CD4-positive, alpha-beta T cell treated with Interleukin-12 subunit alpha and Interleukin-12 subunit beta, for 1 hour (primary cell): Measurements from ENCODE around the gene INPP5A.
A peak's percentile ranks its signal among the peaks of the same experiment; 100 is the strongest.
"Not testable (repeated sequence)": the region's sequence is repeated elsewhere in the genome, so short reads cannot be mapped to it uniquely, and the experiment has no call there.

ENCODE experiments used
- DNase-seq: peaks from one replicate; pipeline ENCODE4 v3.0.0-alpha.2; 2020

The INPP5A gene

DNA sequence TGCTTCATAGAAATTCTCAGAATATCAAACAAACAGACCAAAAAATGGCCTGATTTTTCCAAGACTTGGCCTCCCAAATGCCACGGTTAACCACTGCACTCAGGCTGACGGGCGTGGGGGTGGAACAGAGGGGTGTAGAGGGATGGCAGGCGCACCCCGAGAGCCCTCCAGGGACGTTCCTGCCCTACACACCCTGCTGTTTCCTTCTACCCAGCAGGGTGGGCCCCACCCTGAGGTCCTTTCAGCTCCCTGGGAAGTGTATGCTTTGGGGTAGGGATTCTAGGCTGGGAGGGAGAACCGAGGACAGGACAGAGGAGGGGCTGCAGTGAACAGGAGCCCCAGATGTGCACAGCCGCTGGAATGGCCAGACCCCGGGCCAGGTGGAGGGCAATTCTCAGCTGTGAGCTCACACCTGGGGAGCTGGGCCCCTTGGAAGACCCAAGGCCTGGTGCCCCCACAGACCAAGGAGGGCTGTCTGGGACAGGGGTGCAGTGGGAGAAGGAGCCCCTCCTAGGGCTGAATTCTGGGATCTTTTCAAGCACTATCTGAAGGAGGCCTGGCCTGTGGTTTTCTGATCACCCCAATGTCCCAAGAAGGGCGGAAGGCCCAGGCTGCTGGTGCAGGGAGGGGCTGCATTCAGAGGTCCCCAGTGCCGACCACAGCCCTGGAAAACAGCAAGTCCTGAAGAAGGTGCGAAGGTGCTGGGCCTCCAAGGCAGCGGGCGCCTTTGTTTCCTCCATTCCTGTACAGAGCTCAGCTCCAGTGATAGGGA, 32.9 kb upstream of the INPP5A start:
- DNase-seq, result no peak

DNA sequence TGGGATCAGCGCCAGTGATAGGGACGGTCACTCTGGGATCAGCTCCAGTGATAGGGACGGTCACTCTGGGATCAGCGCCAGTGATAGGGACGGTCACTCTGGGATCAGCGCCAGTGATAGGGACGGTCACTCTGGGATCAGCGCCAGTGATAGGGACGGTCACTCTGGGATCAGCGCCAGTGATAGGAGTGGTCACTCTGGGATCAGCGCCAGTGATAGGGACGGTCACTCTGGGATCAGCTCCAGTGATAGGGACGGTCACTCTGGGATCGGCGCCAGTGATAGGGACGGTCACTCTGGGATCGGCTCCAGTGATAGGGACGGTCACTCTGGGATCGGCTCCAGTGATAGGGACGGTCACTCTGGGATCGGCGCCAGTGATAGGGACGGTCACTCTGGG, 32.0 kb upstream of the INPP5A start:
- not testable (repeated sequence) for DNase-seq

DNA sequence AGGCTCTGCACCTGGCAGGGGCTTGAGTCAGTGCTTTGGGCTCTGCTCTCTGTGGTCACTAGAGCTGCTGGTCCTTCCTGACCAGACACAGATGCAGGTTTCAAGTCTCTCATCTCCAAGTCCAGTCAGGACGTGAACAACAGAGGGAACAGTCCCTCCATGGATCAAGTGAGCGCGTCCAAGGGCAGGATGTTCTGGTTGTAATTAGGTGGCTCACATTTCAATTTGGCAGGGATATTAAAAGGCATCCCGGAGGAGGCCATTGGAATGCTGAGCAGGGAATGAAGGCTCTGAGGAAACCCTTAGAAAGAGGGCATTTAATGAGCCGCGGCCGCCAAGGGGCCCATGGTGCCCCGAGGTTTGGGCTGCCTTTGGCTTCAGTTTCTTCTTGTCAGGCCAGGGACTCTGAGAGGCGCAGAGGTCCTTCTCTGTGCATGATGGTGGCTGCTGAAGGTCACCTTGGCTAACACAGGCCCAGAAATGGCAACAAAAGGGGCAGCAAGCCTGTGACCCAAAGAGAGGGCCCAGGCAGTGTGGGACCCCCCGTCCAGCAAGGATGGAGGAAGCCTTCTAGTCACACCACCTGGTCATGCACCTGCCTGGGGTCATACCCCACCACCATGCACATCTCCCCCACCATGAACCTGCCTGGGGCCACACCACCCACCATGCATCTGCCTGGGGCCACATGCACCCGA, 30.7 kb upstream of the INPP5A start:
- DNase-seq, result no peak

GRCh38 chr10:132507409-132507955, 30.1 kb upstream of the INPP5A start:
- DNase-seq, result no peak

DNA sequence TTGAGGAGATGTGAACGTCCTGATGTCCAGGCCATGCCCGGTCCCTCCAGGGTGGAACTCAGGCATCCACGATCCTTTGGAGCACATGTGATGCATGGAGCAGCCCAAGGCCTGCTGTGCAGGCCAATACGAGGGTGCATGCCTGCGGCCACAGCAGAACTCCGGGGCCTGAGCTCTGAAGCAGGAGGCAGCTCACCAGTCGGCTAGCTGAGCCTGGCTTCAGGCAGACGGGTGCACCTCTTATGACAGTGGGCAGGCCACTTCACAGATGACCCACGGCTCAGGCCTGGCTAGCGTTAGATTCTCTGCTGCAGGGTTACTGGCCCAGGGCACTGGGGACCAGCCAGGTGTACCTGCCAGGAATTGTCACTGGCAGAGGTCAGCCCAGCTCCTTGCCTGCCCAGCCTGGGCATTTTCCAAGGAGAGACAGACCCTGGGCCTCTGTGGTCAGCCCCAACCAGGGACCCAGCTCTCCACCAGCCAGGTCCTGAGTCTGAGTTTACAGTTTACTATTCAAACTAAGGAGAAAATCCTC, 29.6 kb upstream of the INPP5A start:
- DNase-seq, result no peak

GRCh38 chr10:132508581-132509443, 28.8 kb upstream of the INPP5A start:
- DNase-seq, result no peak

GRCh38 chr10:132509506-132510173, 27.9 kb upstream of the INPP5A start:
- no peak for DNase-seq

DNA sequence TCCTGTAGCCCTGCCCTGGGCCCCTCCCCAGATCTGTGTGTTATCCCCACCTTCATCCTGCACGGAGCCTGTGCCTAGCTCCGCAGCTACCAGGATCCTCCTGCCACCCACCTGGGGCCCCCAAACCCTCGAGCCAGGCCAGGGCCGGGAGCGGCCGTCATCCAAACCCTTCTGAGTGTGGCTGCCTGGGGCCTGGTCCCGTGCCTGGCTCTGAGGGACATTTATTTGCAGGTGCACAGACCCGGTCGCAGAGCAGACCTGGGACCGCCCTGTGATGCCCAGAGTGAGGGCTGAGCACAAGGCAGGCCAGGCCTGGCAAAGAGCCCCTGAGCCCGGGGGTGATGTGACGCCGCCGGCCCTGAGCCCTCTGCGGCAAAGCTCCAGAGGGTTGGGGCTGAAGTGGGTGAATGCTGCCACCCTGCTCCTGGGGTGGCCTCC, 27.4 kb upstream of the INPP5A start:
- DNase-seq, result no peak

- DNase-seq, result peak; percentile 6
Measured at GRCh38 chr10:132511121-132512051, 26.2 kb upstream of the INPP5A start.

GRCh38 chr10:132512052-132512442, 25.5 kb upstream of the INPP5A start:
- DNase-seq, result no peak

DNA sequence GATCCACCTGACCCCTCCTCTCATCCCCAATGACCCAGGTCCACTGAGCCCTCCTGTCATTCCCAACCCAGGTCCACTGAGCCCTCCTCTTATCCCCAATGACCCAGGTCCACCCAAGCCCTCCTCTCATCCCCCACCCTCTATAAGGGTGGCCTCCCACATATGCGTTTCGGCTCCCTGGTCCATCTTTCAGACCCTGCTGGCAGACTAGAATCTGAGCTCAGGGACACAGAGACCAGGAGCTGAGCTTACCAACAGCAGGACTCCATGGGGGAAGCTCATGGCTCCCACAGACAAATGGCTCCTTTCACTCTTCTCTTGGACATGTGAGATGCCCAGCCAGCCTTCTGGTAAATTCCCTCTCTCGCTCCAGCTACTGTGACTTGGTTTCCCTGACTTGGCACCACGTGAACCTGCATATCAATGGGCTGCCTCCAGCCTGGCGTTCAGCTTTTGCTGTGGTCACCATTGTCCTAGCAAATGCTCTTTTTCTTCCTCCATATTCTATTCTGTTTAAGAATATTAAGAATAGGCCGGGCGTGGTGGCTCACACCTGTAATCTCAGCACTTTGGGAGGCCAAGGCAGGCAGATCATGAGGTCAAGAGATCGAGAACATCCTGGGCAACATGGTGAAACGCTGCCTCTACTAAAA, 24.8 kb upstream of the INPP5A start:
- no peak for DNase-seq

DNA sequence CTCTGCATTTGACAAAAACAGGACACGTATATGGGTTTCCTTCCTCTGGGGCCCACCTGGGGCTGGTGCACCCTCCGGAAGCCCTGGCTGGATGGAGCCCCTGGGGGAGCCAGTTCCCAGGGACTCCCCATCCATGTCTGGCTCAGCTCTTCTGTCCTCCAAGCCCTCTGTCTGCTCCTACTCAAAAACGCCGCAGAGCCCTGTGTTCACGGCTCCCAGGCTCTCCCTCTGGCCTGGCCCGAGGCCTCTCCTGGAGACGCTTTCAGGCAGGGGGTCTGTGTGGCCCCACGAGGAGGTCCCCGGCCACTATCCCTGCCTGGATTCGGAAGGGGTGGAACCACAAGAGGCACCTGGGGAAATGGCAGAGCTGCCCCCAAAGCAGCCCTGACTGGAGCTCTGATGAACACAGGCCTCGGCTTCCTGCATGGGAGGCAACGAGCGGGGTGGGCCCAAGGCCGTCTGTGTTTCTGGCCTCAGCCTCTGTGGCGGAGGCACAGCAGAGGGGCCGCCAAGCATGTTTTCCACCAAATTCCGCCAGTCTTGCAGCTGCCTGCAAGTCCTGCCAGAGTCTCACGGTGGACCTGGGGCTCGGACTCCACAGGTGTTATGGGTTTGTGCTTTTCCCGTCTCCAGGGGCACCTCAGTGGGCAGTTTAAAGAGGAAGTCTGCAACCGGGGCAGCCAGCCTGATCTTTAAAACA, 22.6 kb upstream of the INPP5A start:
- no peak for DNase-seq

- no peak for DNase-seq
Measured at GRCh38 chr10:132515811-132516726, 21.5 kb upstream of the INPP5A start.

GRCh38 chr10:132516771-132517725, 20.5 kb upstream of the INPP5A start:
- DNase-seq, result no peak

DNA sequence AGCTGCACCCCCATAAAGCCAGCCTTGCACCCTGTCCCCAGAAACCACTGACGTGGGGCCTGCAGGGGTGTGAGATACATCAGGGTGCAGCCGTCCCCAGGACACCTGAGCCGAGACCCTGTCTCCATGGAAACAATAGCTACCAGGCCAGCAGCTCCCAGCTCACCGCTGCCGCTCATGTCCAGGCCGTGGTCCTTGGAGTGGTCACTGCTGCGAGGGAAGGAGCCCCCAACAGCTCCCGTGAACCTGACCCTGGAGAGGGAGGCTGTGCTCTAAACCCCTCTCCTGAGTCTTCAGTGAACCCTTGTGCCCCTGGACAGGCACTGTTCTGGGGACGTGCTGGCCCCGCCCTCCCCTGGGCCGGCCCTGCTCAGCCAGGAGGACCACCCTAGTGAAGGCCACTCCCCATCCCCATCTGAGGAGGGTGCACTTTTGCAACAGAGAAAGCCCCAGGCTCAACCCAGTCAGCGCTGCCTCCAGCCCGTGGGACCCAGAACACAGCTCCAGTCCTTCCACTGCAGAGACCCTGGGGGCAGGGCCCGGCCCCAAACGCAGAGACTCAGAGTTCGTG, 19.6 kb upstream of the INPP5A start:
- no peak for DNase-seq

DNA sequence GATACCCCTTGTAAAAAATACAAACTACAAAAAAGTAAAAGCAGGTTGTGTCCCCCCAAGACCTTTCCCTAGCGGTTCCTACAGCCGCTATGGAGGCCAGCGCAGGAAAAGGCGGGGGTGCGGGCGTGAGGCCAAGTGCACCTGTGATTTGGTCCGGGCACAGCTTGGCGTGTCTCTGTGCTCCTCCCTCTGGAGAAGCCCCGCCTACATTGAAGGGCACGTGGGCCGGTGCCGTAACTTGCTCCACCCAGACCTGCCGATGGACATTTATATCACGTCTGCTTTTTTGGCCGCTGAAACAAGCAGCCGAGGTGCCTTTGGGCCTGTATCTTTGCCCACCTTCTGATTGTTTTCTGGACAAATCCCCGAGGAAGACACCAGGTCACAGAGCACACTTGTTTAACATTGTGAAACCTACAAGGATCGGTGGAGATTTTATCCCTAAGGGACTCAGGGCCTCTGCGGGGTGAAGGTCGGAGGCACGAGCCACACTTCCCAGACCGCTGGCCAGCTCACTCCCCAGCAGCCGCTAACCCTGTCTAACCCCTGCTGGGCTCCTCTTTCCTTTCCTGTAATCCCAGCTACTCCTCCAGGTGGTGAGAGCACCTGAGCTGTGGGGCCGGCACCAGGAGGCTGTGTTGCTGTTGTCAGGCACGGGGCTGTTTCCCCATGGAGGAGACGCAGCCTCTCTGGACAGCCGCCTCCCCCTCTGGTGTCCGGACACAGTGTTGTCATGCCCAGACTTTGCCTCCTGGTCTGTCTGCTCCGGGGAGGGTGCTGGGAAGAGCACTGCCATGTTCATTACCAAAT, 18.8 kb upstream of the INPP5A start:
- DNase-seq, result no peak
